ENCODE measurements around the gene TRMT1.
A peak's percentile ranks its signal among the peaks of the same experiment; 100 is the strongest.

The TRMT1 gene

DNA sequence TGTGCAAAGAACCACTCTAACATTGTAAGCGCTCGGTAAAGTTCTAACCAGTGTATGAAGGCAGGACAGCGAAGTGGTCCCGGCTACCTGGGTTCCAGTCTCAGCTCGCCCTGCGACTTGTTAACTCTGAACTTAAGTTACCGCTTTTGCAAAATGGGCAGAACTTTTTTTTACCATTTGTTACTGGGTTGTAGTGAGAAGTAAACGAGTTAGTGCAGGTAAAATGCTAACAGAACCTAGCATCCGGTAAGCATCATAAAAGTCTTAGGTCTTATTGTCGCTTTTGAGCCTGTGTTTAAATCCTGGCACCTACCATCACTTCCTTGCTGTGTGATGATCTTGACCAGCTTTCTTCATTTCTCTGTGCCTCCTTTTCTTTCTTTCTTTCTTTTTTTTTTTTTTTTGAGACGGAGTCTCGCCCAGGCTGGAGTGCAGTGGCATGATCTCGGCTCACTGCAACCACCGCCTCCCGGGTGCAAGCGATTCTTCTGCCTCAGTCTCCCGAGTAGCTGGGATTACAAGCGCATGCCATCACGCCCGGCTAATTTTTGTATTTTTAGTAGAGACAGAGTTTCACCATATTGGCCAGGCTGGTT lies 734 bp upstream of the TRMT1 start:
- Histone ChIP-seq H3K4me1 (ENCODE audit: control insufficient read depth in 2 of 2, insufficient read depth in 2 of 2, low read length in 2 of 2) (peaks cover 19 to 21% of the 10 kb centered on the region in 2 donors), H3K9ac (ENCODE audit: low read depth in 1 of 2, low read length in 2 of 2) (peak overlapping the region; percentile 76 to 81), H3K27ac (ENCODE audit: low read depth in 2 of 2, low read length in 2 of 2) (peak overlapping the region; percentile 54 to 74)

DNA sequence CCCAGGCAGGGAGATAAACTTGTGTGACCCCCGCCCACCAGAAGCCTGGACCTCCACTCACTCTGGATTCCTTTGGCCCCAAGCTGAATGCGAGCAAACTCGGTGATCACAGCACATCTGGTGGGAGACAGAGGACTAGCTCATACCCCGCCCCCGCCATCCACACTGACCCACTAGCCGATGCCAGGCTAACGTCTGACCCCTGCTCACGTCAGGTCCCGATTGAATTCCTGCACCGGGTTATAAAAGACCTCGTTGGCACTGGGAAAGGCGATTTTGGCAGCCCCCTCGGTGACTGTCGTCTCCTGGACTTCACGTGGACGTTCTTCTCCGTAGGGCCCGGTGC lies 631 bp downstream of the TRMT1 start:
- Histone ChIP-seq H3K4me1 (ENCODE audit: control insufficient read depth in 2 of 2, insufficient read depth in 2 of 2, low read length in 2 of 2) (peaks cover 19 to 21% of the 10 kb centered on the region in 2 donors), H3K27ac (ENCODE audit: low read depth in 2 of 2, low read length in 2 of 2) (no peak overlapping the region), H3K9me3 (ENCODE audit: control insufficient read depth in 2 of 2, low read length in 2 of 2) (no peaks in the 10 kb centered on the region), H3K4me3 (ENCODE audit: low read length in 2 of 2) (peak overlapping the region; percentile 97 to 99), H3K27me3 (ENCODE audit: control insufficient read depth in 2 of 2, insufficient read depth in 2 of 2, low read length in 2 of 2) (no peaks in the 10 kb centered on the region), H3K9ac (ENCODE audit: low read depth in 1 of 2, low read length in 2 of 2) (peak overlapping the region; percentile 68 to 76), H3K36me3 (ENCODE audit: control insufficient read depth in 2 of 2, insufficient read depth in 2 of 2, low read length in 2 of 2) (peaks cover 5 to 6% of the 10 kb centered on the region in 2 donors)

More for the DNA sequence above, 734 bp upstream of the TRMT1 start:
- H3K9me3 ChIP-seq (ENCODE audit: control insufficient read depth in 2 of 2, low read length in 2 of 2) = no peaks in the 10 kb centered on the region
- H3K27me3 ChIP-seq (ENCODE audit: control insufficient read depth in 2 of 2, insufficient read depth in 2 of 2, low read length in 2 of 2) = no peaks in the 10 kb centered on the region
- peaks cover 5 to 13% of the 10 kb centered on the region in 2 donors for H3K36me3 ChIP-seq (ENCODE audit: control insufficient read depth in 2 of 2, insufficient read depth in 2 of 2, low read length in 2 of 2)
- peak overlapping the region; percentile 97 to 99 for H3K4me3 ChIP-seq (ENCODE audit: low read length in 2 of 2)

DNA sequence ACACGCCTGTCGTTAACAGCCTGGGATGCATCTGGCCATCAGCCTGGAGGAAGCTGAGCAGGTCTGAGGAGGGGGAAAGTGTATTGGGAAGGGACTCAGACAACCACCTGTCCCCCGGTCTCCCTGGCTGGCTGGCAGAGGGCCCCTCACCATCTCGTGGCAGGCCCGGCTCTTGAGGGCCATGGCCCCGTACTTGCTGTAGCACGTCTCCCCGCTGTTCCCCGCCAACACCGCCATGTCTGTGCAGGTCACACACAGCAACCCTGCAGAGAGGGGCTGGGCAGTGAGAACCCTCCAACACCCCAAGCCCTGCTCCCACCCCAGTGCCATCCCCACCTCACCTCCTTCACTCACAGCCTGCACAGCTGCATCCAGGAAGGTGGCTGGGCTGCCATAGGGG lies 4.0 kb downstream of the TRMT1 start:
- Histone ChIP-seq H3K36me3 (ENCODE audit: control insufficient read depth in 2 of 2, insufficient read depth in 2 of 2, low read length in 2 of 2) (peaks cover 12 to 20% of the 10 kb centered on the region in 2 donors), H3K4me3 (ENCODE audit: low read length in 2 of 2) (no peak overlapping the region), H3K27me3 (ENCODE audit: control insufficient read depth in 2 of 2, insufficient read depth in 2 of 2, low read length in 2 of 2) (no peaks in the 10 kb centered on the region), H3K9me3 (ENCODE audit: control insufficient read depth in 2 of 2, low read length in 2 of 2) (no peaks in the 10 kb centered on the region), H3K9ac (ENCODE audit: low read depth in 1 of 2, low read length in 2 of 2) (peak overlapping the region in 1 of 2 donors; percentile 32), H3K27ac (ENCODE audit: low read depth in 2 of 2, low read length in 2 of 2) (no peak overlapping the region), H3K4me1 (ENCODE audit: control insufficient read depth in 2 of 2, insufficient read depth in 2 of 2, low read length in 2 of 2) (peaks cover 7 to 10% of the 10 kb centered on the region in 2 donors)

DNA sequence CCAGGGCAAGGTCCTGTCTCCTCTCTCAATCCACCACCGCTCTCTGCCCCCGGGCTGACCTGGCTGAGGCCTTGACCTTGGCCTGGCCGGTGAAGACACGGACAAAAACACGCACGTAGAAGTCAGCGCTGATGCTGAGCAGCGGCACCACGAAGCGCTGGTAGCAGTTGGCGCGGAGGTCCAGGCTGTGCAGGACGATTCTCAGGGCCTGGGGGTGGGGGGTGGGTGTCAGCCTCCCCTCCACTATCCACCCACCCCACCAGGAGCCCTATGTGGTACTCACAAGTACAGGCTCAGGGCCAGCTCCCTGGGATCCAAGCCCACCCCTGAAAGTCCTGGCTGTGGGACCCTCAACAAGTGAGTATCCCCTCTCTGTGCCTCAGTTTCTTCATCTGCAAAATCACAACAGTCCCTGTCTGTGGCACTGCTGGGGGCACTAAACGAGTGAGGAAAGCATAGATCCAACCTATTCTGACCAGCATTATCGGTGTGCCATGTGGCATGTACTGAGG lies 6.4 kb downstream of the TRMT1 start:
- no peak overlapping the region for H3K27ac ChIP-seq (ENCODE audit: low read depth in 2 of 2, low read length in 2 of 2)
- peaks cover 14 to 22% of the 10 kb centered on the region in 2 donors for H3K36me3 ChIP-seq (ENCODE audit: control insufficient read depth in 2 of 2, insufficient read depth in 2 of 2, low read length in 2 of 2)
- no peaks in the 10 kb centered on the region for H3K4me1 ChIP-seq (ENCODE audit: control insufficient read depth in 2 of 2, insufficient read depth in 2 of 2, low read length in 2 of 2)
- no peaks in the 10 kb centered on the region for H3K9me3 ChIP-seq (ENCODE audit: control insufficient read depth in 2 of 2, low read length in 2 of 2)
- H3K27me3 ChIP-seq (ENCODE audit: control insufficient read depth in 2 of 2, insufficient read depth in 2 of 2, low read length in 2 of 2) = no peaks in the 10 kb centered on the region
- H3K9ac ChIP-seq (ENCODE audit: low read depth in 1 of 2, low read length in 2 of 2) = no peak overlapping the region
- no peak overlapping the region for H3K4me3 ChIP-seq (ENCODE audit: low read length in 2 of 2)

DNA sequence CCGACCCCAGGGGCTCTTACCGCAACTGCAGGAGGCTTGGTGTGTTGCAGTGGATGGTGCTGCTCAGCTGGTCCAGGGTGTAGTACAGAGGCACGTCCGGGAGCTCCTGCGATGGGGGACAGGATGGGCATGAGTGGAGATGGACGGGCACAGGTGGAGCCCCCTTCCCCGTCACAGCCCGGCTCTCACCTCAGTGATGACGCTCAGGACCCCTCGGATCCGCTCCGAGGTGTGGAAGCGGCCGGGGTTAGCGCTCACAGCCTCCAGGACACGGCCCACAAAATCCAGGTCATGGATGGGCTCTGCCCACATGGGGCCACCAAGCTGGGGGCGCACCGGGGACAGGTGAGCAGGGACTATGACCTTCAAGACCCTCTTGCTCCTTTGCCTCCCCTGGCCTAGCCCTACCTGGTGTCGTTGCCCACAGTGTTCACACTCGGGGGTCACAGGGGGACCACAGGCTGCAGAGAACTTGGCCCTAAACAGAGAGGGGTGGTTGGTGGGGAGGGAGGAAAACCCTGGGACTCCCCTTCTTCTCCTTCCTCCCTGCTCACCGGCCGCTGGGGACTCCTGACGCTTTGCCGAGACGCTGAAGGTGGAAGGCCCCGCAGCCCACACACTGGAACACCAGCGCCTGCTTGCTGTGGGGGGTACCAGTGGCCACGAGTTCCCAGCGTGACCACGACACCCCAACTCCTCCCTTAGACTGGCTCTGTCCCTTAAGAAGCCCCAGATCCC lies 7.0 kb downstream of the TRMT1 start:
- no peaks in the 10 kb centered on the region for H3K27me3 ChIP-seq (ENCODE audit: control insufficient read depth in 2 of 2, insufficient read depth in 2 of 2, low read length in 2 of 2)
- no peak overlapping the region for H3K9ac ChIP-seq (ENCODE audit: low read depth in 1 of 2, low read length in 2 of 2)
- H3K4me1 ChIP-seq (ENCODE audit: control insufficient read depth in 2 of 2, insufficient read depth in 2 of 2, low read length in 2 of 2) = no peaks in the 10 kb centered on the region
- peaks cover 14 to 22% of the 10 kb centered on the region in 2 donors for H3K36me3 ChIP-seq (ENCODE audit: control insufficient read depth in 2 of 2, insufficient read depth in 2 of 2, low read length in 2 of 2)
- no peaks in the 10 kb centered on the region for H3K9me3 ChIP-seq (ENCODE audit: control insufficient read depth in 2 of 2, low read length in 2 of 2)
- H3K4me3 ChIP-seq (ENCODE audit: low read length in 2 of 2) = no peak overlapping the region
- no peak overlapping the region for H3K27ac ChIP-seq (ENCODE audit: low read depth in 2 of 2, low read length in 2 of 2)

DNA sequence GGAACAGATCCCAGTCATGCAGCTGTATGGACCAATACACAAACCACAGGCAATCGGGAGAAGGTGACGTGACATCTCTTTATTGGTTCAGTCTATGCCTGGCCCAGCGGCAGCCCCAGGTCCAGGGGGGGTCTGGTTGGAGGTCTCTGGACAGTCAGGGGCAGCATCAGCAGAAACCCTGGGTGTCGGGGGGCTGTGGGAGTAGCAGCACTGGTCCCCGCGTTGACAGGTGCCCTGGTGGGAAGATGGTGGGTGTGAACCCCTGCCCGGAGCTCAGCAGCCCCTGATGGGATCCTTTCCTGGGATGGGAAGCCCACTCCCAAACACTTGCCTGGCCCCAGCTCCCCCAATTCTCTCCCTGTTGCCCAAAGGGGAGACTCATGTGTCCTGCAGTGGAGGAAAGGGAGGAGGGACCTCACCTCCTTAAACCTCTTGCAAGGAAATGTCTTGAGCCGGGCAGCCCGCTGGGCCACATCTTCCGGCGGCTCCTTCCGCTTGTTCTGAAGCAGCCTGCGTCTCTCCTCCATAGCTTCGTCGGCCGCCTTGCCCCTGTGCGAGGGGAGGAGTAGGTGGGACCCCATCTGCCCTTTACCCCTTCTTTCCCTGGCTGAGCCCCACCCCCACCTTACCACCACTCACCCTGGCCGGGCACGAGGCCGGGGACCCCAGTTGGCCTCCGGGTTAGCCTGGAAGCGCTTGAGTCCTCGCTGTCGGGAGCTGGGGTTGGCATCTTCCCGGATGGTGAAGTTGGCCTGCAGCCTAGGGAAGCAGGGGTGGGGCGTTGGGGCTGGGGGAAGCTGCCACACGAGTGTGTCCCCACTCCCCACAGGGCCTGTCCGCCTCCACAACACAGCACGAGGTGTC lies 11.5 kb downstream of the TRMT1 start:
- Histone ChIP-seq H3K9me3 (ENCODE audit: control insufficient read depth in 2 of 2, low read length in 2 of 2) (no peaks in the 10 kb centered on the region), H3K4me1 (ENCODE audit: control insufficient read depth in 2 of 2, insufficient read depth in 2 of 2, low read length in 2 of 2) (peaks cover 9 to 11% of the 10 kb centered on the region in 2 donors), H3K27me3 (ENCODE audit: control insufficient read depth in 2 of 2, insufficient read depth in 2 of 2, low read length in 2 of 2) (no peaks in the 10 kb centered on the region), H3K27ac (ENCODE audit: low read depth in 2 of 2, low read length in 2 of 2) (peak overlapping the region; percentile 63 to 84), H3K9ac (ENCODE audit: low read depth in 1 of 2, low read length in 2 of 2) (peak overlapping the region; percentile 37 to 68), H3K4me3 (ENCODE audit: low read length in 2 of 2) (peak overlapping the region; percentile 45 to 73), H3K36me3 (ENCODE audit: control insufficient read depth in 2 of 2, insufficient read depth in 2 of 2, low read length in 2 of 2) (peaks cover 9 to 12% of the 10 kb centered on the region in 2 donors)

DNA sequence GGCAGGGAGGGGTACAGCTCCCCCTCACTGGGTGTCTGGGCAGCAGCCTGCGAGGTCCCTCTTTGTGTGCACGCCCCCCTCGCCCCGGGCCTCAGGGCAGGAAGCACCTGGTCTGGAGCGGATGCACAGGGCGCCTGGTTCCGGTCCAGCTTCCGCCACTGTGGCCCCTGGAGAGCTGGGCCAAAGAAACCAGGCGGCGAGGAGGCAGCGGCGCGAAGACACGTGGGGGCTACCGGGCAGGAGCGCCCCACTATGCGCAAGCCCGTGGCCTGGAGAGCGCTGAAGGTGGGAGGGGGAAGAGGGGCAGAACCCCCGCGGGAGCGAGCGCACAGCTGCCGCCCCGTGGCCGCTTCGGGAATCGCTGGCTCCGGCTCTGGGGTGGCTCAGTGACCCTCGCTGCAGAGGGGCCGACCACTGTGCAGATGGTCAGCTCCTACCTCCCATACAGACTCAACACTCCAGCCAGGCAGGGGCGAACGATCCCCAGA lies 12.1 kb downstream of the TRMT1 start:
- Histone ChIP-seq H3K36me3 (ENCODE audit: control insufficient read depth in 2 of 2, insufficient read depth in 2 of 2, low read length in 2 of 2) (peaks cover 4 to 6% of the 10 kb centered on the region in 2 donors), H3K4me1 (ENCODE audit: control insufficient read depth in 2 of 2, insufficient read depth in 2 of 2, low read length in 2 of 2) (peaks cover 14 to 18% of the 10 kb centered on the region in 2 donors), H3K9ac (ENCODE audit: low read depth in 1 of 2, low read length in 2 of 2) (peak overlapping the region; percentile 37 to 68), H3K9me3 (ENCODE audit: control insufficient read depth in 2 of 2, low read length in 2 of 2) (no peaks in the 10 kb centered on the region), H3K27ac (ENCODE audit: low read depth in 2 of 2, low read length in 2 of 2) (peak overlapping the region; percentile 63 to 84), H3K27me3 (ENCODE audit: control insufficient read depth in 2 of 2, insufficient read depth in 2 of 2, low read length in 2 of 2) (no peaks in the 10 kb centered on the region), H3K4me3 (ENCODE audit: low read length in 2 of 2) (peak overlapping the region; percentile 45 to 73)

DNA sequence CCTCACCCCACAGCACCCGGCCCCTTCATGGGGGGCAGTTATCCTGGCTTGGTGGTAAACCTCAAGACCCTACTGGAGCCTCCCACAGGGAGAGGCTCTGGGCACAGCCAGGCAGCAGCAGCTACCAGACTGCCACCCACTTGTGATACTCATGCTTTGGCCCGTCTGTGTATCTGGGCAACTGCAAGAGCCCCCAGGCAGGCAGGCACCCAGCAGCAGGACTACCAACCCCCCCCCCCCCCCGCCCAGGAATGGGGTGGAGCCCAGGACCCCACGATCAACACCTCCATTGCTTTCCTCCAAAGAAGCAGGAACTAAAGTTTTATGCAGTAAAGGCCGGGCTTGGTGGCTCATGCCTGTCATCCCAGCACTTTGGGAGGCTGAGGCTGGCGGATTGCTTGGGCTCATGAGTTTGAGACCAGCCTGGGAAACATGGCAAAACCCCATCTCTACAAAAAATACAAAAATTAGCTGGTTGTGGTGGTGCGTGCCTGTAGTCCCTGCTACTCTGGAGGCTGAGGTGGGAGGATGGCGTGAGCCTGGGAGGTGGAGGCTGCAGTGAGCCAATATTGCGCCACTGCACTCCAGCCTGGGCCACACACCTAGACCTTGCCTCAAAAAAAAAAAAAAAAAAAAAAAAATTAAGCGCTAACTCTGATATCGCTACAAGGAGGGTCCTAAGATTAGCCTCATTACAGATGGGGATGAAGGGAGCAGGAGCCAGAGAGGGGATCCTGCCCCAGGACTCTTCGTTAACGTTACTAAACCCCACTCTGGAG lies 12.8 kb downstream of the TRMT1 start:
- Histone ChIP-seq H3K4me3 (ENCODE audit: low read length in 2 of 2) (peak overlapping the region; percentile 45 to 73), H3K9ac (ENCODE audit: low read depth in 1 of 2, low read length in 2 of 2) (peak overlapping the region in 1 of 2 donors; percentile 14), H3K36me3 (ENCODE audit: control insufficient read depth in 2 of 2, insufficient read depth in 2 of 2, low read length in 2 of 2) (peaks cover 4 to 5% of the 10 kb centered on the region in 2 donors), H3K9me3 (ENCODE audit: control insufficient read depth in 2 of 2, low read length in 2 of 2) (no peaks in the 10 kb centered on the region), H3K27ac (ENCODE audit: low read depth in 2 of 2, low read length in 2 of 2) (peak overlapping the region; percentile 66 to 84), H3K27me3 (ENCODE audit: control insufficient read depth in 2 of 2, insufficient read depth in 2 of 2, low read length in 2 of 2) (no peaks in the 10 kb centered on the region), H3K4me1 (ENCODE audit: control insufficient read depth in 2 of 2, insufficient read depth in 2 of 2, low read length in 2 of 2) (peaks cover 18 to 25% of the 10 kb centered on the region in 2 donors)

Data from mucosa of rectum (tissue), 2 donors.